GM19397 (cell line): ENCODE results near the gene BCL7A.
A peak's percentile ranks its signal among the peaks of the same experiment; 100 is the strongest.

Experiments
- ATAC-seq: cut with Tn5 transposase; IDR thresholded peaks from one replicate; pipeline ENCODE4 v1.9.1; 2021; ENCODE audit warnings: mild to moderate bottlenecking, moderate library complexity; ENCODE audit not compliant: unreplicated experiment

The BCL7A gene

DNA sequence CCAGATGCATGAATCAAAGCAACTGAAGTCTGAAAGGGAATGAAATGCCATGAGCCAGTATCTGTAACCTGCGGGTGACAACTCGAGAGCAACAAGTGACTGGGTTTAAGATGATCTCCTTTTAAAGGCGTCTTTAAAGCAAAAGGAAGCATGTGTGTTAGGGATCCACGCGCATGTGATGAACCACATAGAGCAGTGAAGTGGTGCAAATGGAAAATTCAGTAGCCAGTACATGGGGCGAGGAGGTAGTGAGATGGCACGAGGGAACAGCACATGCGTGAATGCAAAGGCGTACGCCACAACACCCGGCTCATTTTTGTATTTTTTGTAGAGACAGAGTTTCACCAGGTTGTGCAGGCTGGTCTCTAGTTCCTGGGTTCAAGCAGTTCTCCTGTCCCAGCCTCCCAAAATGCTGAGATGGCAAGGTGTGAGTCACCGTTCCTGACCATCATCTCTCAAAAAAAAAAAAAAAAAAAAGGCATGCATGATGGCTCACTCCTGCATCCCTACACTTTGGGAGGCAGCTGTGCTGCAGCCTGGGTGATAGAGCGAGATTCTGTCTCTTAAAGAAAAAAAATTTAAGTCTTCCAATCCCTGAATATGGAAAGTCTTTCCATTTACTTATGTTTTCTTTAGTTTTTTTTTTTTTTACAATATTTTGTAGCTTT, 24.6 kb upstream of the BCL7A start:
- ATAC-seq, result no peak

DNA sequence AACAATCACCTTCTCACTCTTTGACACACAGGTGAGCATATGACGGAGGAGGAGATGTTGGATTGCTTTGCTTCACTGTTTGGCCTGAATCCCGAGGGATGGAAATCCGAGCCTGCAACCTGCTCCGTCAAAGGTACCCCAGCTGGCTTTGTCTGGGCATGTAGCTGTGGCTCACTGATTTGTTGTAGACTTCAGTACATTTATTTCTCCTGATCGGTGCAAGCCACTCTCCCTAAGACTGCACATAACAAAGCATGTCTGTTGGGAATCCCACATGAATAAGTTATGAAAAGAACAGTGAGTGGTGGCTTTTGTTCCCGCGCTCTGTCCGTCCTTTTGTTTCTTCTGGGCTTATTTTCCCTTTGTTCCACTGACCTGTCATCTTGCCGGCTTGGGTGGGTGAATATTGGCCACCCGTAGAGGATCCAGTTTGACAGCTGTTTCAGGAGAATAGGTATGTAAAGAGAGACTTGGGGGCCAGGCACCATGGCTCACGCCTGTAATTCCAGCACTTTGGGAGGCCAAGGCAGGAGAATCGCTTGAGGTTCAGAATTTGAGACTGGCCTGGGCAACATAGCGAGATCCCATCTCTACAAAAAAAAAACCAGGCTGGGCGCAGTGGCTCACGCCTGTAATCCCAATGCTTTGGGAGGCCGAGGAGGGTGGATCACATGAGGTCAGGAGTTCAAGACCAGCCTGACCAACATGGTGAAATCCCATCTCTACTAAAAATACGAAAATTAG, 20.0 kb upstream of the BCL7A start:
- no peak for ATAC-seq

DNA sequence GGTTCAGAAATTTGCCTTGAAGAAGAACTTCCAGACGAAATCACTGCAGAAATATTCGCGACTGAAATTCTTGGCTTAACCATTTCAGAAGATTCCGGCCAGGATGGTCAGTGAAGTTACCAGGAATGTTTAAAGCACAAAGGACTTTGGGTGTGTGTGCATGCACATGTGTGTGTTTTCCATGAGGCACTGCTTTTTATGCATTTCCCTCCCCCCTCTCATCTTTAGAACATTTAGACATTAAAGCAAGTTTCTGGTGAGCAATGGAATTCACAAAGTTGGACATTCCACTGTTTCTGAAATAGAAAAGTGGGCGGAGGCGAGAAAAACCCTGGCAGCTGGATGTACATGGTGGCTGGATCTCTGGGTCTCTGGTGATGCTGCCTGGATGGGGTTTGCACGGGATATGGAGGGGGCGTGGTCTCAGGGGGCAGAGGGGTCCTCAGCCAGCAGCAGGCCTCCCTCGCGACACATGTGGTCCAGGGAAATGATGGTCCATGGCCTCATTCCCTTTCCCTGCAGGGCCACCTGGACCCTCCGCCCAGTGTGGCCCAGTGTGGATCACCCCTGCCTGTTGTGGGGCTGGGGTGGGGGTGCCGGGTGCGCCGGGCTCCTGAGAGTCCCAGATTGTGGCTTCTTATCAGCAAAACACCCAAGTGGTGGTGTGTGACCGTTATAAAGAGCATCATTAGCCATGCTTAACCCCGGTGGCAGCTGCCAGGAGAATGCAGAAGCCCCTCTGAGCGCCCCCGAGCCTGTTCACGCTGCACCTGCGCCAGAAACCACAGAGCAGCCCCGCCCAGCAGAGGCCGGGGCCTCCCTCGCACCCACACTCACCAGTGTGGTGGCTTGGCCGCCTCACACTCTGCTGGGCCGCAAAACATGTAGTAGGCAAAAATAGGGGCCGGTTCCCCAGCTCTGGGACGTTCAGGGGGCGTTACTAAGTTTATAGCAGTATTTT, 17.8 kb upstream of the BCL7A start:
- peak; percentile 62 for ATAC-seq

DNA sequence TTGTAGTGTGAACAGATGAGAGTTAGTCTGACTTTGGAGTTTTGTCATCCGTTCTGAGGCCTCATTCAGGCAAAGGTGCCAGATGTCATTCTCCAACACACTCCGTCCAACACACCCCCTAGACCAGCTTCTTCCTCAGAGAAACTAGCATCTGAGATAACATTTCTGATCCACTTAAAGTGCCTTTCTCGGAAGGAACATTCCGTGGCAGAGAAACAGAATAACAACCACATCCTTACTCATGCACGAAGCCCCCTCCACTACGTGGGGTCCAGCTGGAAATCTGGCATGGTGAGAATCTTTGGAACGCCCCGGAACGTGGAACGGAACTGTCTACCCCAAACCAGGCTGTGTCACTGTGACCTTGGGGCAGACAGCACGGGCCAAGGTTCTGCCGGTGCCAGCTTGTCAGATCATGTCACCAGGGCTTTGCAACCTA, 17.0 kb upstream of the BCL7A start:
- ATAC-seq, result no peak

DNA sequence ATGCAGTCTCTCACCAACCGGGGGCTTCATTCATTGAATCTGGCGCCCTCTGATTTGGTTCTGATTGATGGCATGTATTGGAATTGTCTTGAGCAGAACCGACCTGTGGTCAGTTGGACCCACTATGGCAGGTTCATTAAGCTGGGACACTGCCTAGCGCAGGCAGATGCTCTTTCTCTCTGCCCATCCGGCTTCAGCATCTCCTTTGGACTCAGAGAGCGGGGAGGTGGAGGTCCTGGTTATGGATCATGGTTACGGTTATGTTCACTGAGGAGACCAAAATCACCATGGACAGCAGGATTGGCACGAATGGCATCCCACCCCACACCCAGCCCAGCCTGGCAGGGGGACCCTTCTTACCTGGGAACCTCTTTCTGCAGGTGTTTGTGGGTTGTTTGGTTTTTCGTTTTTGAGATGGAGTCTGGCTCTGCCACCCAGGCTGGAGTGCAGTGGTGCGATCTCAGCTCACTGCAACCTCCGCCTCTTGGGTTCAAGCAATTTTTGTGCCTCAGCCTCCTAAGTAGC, 16.4 kb upstream of the BCL7A start:
- no peak for ATAC-seq

DNA sequence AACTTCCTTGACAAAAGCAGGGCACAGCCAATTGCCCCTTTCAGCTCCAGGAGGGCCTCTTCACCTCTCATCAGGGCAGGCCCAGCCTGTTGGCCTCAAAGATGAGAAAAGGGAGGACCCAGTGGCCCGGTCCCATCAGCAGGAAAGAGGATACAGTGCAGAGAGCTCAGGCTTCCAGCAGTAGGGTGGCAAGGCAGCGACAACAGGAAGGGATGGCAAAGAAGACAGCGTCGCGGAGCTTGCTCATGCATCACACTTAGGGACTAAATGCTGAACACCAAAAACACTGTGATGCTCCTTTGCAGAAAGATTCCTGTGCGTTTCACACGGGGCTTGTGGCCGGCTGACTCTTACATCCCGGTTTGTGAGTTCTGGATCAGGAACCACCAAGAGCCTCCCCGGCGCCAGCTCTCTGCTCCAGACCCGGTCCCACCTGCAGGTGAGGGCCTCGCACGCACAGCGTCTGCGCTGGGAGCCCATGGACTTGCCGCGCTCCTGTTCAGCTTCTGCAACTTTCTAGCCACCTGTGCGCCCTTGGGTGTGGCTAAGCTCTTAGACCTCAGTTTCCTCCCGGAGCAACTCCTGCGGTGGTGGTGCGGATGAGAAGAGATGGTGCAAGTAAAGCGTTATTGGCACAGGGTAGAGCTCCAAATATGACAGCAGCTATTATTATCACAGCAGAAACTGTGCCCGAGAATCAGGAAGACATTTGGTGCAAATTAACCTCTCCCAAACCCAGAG, 15.3 kb upstream of the BCL7A start:
- ATAC-seq, result no peak

DNA sequence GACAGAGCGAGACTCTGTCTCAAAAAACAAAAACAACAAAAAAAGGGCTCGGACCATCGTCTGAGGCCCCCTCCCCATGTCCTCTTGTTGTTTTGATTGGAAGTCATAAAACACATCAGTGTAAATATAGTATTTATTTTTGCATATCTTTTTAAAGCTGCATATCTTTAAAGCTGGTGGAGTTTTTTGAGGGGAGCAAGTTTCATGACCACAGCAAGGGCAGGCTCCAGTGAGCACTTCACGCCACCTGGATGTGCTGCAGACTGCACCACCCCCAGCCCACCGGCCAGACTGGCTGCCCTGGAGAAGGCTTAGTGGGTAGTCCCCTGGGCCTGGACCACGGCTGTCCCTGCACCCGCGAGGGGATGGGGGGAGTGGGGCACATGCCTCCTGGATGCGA, 11.9 kb upstream of the BCL7A start:
- no peak for ATAC-seq

DNA sequence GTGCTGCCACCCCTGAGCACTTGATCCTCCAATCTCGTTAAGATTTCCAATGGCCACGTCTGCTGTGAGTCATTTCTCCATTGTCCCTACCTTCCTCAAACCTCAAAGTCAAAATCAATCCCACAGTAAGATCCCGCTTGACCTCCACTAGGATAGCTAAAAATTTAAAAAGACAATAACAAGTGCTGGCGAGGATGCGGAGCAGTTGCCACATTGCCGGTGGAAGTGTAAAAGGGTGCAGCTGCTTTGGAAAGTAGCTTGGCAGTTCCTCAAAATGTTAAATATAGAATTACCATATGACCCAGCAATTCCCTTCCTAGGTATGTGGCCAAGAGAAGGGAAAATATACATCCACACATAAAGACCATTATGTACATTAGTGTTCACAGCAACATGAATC, 9.5 kb upstream of the BCL7A start:
- ATAC-seq, result no peak

DNA sequence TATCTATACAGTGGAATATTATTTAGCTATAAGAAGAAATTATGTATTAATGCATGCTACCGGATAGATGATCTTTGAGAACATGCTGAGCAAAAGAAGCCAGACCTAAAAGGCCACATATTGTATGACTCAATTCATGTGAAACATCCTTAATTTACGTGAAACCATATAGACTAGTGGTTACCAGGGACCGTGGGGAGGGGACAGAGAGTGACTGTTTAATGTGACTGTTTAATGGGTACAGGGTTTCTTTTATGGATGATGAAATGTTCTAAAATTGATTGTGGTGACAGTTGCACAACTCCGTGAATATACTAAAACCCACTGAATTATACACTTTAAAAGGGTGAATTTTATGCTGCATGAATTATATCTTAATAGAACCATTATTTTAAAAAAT, 8.5 kb upstream of the BCL7A start:
- ATAC-seq, result no peak

DNA sequence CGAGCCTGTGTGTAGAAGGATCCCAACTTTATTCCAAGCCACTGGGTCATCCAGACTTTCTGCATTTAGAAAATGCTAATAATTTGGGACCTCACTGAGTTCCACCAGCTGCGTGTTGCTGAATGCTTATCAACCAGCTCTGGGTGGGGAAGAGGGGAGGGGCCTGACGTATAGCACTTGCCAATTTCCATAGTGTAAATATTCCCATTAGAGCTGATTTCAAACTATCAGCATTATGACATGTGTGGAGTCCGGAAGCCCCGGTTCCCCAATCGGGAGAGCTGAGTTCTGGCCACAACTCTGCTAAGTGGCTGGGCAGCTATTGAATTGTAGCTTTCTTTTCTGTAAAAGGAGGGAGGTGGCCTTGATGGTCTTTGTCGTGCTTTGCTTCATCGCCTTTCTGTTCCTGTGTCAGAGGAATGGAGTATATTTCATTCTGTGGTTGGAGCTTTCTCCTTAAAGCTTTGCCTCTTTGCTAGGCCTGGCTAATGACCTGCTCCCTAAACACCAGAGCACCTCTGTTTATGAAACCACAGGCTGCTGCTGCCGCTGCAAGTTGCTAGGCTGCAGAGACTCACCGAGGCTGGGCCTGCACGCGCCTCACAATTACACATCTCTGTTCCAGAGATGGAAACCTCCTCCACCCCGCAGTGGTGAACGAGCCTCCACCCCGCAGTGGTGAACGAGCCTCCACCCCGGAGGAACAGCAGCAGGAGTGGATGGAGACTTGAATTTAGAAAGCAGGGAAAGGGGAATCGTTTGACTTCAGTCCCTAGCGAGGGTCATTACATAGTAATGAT, 7.7 kb upstream of the BCL7A start:
- ATAC-seq, result no peak

DNA sequence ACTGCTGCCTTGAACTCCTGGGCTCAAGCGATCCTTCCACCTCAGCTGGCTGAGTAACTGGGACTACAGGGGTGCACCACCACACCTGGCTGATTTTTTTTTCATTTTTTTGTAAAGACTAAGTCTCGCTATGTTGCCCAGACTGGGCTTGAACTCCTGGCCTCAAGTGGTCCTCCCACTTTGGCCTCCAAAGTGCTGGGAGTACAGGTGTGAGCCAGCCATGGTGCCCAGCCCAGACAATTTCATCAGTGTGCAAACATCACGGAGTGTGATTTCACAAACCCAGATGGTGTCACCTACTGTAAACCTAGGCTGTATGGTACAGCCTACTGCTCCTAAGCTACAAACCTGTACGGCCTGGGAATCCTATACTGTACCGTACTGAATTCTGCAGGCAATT, 6.9 kb upstream of the BCL7A start:
- ATAC-seq, result no peak

DNA sequence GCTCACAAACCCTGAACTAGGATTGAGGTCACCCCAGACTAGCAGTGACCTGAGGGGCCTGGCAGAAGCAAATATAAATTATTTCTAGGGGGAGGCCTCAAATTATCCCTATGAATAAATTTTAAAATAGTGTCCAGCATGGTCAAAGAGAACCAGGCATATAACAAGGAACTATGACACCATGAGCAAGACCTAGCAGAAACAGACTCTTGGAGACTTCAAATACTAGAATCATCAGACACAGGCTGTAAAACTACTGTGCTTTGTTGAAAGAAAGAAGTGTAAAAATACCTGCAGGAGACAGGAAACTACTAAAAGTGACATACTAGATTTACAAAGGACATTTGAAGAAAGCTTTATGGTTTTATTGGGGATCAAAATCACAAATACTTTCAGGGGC, 3.2 kb upstream of the BCL7A start:
- ATAC-seq, result no peak

DNA sequence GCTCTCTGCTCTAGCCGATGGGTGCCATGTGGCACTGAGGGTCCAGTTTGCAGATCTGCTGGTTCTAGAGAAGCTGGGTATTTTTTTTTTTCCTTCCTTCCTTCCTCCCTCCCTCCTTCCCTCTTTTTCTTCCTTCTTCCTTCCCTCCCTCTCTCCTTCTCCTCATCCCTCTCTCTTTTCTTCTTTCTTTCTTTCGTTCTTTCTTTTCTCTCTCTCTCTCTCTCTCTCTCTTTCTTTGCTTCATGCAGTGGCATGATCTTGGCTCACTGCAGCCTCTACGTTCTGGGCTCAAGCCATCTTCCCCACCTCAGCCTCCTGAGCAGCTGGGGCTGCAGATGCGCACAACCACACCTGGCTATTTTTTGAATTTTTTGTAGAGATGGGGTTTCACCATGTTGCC, 2.7 kb upstream of the BCL7A start:
- ATAC-seq, result no peak

DNA sequence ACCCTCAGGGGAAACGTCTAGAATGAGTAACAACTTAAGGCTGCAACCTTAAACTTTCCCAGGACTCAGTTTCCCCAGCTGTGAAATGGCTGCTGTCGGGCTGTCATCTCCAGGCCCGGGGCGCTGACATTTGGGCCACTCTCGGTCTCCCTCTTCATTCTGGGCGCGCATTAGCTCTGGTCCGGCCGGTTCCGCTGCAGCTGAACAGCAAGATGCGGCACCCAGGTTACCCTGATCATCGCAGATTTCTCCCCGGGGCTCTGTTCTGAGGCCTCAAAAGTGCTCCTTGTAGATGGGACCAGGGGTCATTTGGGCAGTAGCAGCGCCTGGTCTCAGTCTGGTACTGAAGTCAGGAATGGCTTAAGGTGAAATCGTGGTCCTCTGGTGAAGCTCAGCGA, 890 bp upstream of the BCL7A start:
- ATAC-seq, result no peak

DNA sequence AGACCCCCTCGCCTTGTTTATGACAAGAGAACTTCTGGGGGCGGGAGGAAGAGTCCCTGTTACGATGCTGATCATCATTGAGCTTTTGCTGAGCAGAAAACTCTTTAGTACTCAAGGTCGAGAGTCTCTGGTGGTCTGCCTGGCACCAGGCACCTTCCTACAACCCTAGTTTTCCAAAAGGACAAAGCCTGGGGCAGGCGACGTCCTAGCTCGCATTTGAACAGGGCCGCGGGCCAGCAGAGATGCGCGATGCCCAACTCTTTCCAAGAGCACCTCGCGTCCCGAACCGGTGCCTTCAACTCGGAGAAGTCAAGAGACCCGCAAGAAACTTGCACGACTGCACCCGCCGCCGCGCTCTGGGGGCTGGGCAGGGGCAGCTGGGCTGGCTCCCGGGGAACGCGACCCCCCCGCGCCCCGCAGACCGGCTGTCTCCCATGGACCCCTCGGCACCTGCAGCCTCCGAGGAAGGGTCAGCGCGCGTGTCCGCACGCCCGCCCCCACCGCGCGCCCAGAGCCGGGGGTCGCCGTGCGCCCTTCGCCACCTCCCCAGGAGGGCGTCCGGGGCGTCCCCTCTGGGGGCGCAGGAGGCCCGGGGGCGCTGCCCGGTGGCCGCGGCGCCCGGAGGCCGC, 377 bp upstream of the BCL7A start:
- ATAC-seq, result no peak

DNA sequence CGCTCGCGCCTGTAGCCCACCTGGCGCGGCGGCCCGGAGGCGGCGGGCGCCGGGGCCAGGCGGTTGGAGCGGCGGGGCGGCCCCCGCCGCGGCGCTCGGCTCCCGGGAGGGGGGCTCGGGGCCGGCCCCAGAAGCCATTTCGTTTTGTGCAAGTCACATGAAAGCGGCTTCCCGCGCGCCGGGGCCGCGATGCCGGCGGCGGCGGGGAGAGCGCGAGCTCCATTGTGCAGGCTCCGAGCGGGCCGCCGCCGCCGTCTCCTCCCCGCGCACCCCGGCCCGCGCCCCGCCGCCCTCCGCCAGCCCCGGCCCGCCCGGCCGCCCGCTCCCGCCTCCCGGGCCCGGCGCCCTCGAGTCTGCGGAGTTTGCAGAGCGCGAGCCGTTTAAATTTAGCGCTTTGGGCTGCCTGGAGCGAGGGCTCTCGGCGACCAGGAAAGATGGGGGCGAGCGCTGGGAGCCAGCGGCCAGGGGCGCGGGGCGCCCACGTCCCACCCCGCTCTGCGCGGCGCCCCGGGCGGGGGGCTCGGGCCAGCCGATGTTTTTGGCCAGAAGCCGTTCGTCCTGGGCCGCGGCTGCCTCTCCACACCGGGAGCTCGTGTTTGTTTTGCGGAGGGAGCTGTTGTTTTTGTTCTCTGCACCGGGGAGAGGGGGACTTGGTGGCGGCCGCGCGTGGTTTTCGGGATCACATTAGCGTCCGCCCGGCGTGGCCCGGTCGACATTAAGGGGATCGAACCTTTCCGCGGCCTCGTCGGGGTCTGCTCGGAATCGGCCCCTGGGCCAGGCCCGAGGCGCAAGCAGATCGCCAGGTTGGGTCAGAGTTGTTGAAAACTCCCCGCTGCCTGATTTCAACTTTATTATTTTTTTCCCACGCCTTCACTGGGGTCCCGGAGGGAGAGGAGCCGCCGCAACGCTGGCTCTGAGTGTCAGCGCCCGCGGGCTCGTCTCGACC, 982 bp downstream of the BCL7A start:
- no peak for ATAC-seq

DNA sequence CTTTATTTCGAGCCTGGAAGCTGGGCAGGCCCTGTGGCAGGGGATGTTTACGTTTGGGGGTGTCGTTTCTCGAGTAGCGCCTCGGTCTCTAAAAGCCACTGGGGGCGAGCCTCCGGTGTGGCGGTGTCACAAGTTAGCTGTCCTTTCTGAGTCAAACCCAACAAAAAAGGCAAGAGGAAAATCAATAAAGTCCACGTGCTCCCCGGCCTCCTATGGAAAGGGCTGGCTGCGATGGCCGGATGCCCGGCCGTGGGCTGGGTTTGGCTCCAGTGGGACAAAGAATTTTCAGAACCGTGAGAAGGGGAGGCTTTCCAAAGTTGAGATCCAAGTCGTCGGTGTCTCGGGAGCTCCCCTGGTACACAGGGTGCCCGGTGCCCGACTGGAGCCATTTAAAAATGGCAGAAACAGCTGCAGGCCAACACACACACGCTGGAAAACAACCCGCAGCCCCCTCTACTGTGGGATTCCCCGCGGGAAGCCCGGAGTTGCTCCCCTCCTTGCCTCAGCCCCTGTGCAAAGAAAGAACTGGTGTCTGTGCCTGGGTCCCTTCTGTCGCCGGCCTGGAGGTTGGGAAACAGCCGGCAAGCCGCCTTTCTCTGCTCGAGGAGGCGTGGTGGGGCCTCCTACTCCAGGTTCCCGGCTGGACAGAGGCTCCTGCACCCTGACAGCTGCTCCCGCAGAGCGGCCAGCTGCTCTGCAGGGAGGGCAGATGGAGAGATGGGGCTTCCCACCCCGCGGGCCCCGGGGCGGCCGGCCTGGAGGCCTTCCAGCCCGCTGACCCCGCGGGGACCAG, 1.9 kb downstream of the BCL7A start:
- no peak for ATAC-seq
